T-helper 22 cell (primary cell): ENCODE measurements around the gene FBXW10B.
A peak's percentile ranks its signal among the peaks of the same experiment; 100 is the strongest.
"Not testable (repeated sequence)": the region's sequence is repeated elsewhere in the genome, so short reads cannot be mapped to it uniquely, and the experiment has no call there.

Source experiments
- DNase-seq: peaks from one replicate; pipeline ENCODE4 v3.0.0-alpha.2; 2020; ENCODE audit warnings: low read depth

Gene FBXW10B

DNA sequence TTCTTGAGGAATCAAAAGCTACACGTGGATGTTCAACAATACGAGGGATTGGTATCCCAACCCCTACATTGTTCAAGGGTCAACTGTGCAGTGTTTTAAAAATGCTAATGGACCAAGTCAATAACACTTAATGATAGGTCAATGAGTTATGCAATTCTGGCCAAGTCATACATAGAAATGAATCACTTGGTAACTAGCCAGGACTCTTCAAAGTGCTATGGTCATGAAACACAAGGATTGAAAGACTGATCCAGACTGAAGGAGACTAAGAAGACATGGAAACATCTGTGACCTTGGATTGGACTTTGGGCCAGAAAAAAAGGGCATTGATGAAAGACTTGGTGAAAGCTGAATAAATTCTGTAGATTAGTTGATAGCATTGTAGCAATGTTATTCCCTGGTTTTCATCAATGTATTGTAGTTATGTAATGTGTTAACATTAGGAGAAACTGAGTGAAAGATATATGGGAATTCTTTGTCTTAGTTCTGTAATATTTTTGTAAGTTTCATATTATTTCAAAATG lies 11.5 kb upstream of the FBXW10B start:
- DNase-seq, result not testable (repeated sequence)

DNA sequence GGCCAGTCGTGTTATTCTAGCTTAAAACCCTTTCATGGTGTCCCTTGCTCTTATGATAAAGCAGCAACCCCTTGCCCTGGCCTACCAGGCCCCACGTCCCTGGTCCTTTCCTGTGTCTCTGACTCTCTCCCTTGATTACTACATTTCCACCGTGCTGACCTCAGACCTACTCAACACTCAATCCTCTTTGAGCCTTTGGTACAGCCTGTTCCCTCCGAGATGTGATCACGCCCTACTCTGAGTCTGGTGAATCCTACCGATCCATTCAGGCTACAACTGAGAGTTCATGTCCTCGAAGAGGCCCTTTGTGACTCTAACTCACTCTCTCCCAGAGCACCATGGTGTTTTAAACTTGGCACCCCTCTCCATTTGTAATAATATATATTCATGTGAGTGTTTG lies 10.5 kb upstream of the FBXW10B start:
- not testable (repeated sequence) for DNase-seq

DNA sequence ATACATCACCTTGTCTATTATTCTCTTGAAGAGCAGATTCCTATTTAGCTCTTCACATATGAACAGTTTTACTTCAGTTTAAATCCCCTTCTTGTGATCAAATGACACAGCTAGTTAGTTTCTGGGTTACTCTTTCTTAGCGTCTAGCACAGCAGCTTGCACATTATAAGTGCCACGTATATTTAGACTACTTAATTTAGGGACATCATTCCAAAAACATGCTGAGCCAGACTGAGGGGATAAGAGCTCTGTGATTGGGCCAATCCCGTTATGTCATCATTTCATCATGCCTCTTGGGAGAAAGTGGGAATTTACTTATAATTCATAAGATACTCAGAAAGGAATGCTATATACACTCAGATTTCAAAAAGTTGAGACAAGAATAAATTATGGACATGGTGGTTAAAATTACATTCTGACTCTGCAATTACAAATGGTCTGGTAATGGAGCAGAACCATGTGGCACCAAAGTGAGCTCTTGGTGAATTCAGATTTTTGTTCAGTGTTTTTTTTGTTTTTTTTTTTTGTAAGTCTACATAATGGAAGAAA lies 4.2 kb upstream of the FBXW10B start:
- not testable (repeated sequence) for DNase-seq

DNA sequence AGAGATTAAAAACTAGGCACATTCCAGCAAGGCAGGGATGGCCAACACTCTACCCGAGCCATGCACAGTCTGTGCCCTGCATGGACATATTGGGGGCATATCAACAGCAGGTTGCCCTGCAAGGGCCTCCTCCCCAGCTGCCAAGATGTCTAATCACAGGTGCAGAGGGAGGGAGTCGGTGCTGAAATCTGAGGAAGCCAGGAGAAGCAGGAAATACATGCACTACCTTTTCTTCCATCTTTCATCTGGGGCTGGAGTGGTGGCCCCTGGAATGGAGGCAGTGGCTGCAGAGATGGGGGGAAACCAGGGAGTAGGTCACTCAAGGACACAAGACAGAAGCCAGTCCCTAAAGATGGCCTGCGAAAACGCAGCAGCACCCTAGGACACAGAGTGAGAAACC lies 3.8 kb upstream of the FBXW10B start:
- not testable (repeated sequence) for DNase-seq

DNA sequence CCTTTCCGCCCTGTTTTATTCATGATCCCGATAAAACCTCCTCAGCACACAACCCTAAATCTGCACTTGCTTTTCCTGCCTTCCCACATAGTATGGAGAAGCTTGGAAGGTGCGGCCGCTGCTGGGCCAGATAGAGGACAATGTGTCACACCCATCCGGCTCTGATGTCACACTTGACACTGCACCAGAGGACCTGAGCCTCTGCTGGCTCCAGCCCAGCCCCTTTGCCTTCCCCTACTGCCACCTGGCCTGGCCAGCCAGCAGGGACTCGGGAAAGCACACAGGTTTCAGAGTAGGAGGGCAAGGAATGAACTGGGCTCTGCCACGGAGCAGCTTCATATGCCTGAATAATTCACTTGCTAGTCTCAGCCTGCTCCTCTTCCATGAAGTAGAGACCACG lies 2.6 kb upstream of the FBXW10B start:
- not testable (repeated sequence) for DNase-seq

DNA sequence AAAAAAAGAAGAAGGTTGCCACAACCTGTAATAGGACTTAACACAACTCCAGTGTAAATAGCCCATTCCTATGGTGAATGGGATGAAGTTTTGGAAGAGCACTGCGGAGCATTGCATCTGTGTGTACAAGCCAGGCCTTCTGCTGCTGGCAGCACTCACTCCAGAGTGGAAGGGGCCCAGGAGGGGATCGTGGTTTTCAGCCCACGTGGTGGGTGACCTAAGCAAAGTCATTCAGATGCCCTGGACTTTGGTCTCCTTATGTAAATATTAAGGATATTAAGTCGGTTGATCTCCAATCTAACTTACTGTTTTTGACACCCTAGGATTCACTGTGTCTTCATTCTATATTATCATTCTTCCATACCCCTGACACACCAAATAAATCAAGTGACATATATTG lies 2.7 kb downstream of the FBXW10B start:
- not testable (repeated sequence) for DNase-seq

DNA sequence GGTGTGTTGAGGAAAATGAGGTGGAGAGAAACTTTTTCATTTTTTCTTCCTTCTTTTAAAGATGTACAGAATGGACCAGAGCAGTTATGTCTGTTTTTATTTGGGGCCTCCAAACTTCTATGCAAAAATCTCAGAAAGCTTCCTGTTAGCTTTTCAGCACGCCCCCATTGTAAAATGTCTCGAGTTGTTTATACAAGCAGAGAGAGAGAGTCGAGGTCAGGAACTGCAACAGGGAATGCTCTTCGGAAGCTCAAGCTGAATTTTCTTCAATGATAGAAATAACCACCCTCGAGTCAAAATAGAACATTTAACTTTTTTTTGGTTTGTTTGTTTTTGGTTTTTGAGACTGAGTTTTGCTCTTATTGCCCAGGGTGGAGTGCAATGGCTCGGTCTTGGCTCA lies 3.7 kb downstream of the FBXW10B start:
- DNase-seq, result not testable (repeated sequence)

DNA sequence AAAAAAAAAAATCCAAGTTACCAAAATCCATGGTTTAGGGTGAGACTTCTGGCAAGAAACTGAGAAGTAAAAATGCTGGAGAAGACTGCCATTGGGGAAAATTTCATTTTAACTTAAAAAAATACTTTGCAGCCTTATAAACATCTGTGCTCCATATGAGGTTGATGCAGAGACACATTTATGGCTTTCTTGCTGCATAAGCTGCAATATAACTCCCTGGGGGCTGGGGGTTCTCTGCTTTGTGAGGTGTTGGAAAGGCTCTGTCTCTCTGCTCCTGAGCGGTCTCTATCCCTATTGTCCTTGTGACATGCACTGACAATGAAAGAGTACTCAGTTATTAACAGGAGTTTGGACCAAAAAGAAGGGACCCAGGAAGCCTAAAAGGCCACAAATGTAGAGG lies 6.4 kb downstream of the FBXW10B start:
- DNase-seq, result not testable (repeated sequence)

DNA sequence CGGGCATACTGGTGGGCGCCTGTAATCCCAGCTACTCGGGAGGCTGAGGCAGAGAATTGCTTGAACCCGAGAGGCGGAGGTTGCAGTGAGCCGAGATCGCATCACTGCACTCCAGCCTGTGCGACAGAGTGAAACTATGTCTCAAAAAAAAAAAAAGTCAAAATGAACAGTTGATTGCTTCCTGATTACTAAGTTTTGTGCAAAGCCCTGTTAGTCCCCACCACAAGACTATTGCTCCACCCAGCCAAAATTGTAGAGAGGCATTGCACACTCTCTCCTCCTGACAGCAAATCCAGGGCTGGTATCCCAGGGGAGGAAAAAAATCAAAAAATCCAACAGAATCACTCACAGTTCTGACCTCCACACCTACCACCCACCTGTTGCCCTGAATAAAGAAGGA lies 26.5 kb downstream of the FBXW10B start:
- not testable (repeated sequence) for DNase-seq

DNA sequence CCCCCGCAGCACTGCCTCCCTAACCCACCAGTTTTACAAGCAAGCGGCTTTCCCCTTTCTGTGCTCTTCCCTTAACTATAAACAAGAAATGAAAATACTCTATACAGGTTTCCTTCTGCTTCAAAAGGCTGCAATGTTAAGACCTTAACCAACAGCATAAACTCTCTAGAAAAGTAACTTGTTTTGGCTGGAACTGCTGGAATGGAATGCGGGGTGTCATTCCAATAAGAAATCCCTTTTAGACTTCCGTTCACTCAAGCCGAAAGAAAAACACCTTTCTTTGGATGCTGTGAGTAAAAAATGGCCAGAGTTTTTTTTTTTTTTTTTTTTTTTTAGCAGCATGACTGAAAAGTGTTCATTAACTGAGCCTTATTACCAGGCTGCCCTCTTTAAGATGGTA lies 27.5 kb downstream of the FBXW10B start:
- not testable (repeated sequence) for DNase-seq

DNA sequence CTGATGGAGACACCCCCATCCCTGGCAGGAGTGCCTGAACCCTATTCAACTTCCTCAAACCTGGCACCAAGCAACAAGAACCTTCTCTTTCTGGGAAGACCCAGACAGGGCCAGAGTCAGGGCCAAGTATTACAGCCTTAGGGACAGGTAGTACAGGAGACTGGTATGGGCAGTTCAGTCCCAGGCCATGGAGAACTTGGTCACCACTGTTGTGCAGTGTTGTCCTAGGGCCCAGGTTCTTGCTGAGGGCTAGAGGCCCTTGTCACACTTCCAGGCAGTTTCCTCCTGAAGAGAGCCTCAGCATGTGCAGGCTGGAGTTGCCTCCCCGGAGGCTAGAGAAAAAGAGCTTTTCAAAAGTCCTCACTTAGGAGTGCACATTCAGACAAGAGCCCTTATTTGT lies 28.7 kb downstream of the FBXW10B start:
- DNase-seq, result not testable (repeated sequence)

DNA sequence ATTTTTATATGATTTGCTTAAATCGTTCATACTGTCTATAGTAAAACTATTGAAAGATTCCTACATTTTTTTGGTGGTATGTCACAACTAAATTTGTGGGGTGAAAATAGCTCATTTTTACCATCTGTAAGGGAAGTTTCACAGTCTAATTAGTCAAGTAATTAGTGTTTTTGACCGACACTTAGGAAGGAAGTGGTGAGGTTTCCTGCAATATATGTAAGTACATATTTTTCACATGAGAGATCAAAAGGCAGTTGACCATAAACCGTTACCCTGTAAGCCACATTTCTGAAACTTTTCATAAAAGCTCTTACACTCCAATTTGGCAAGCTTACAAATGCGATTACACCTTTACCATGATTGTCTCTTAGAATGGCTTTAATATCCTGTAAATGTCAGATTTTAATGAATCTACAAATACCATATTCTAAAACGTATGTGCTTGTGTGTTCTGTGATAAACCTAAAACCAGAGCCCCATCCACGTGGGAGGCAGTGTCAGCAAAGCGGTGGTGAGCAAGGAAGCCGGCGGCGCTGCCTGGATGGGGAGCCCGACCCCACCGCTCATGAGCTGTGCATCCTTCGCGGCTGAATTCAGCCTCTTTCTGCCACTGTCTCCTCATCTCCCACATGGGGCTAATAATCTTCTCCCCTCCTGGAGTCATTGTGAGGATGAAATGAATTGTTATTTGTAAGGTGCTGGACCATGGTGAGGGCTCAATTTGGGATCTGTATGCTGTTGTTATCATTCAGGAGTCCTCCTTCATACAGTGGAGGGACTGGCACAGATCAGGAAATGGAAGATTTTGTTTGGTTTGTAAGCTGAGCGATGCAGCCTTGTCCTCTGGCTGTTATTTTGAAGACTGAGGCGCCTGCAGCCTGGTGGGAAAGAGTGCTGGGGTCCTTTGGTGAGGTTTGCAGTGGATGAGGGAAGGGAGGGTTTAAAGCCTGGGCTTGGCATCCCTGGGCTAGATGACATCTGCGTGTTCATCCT lies 29.7 kb downstream of the FBXW10B start:
- peak; percentile 7 for DNase-seq

DNA sequence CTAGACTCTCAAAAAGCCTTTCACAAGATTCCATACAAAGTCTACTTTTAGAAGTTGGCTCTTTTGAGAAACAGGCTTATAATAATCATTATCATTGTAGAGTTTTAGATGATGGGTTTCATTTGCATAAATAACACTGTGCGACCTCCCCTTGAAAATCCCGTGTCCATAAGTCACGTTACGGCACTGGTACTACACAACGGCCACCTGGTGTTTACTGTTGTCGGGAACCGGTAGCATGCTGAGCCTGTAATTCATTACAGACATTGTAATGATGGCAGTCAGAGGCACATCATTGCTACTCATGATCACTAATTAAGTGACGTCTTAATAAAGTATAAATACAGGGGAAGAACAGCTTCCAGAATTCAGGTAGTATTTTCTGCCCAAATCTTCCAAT lies 31.5 kb downstream of the FBXW10B start:
- not testable (repeated sequence) for DNase-seq

DNA sequence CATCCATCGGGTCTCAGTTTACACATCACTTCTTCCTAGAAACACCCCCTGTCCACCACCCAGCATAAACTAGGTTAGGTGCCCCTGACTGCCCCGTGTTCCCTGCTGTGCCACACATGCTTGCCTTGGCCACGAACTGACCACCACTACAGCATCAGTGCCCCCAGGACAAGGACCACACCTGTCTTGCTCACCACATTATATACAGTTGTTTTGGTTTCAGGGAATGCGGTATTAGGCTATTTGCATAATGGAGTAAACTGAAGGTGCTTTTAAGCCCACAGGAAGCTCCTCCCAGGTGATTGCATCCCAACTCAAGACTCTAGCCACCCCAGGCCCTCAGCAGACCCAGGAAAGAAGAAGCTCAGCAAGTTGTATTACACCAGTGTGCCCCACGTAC lies 36.2 kb downstream of the FBXW10B start:
- DNase-seq, result not testable (repeated sequence)

DNA sequence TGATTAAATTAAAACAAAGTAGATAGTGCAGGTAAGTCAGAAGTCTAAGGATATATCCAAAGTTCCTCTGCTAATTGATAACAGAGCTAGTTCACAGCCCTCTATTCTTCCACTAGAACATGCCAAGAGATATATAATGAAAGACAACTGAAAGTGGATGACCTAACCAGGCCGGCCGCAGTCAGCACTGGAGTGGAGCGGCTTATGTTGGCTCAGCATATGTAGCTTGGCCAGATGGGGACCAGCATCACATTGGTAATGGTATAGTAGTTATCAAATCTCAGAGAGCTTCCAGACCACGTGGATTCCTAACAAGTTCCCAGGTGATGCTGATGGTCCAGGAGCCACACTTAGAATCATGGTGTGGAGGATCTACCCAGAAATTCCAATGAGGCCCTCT lies 38.0 kb downstream of the FBXW10B start:
- DNase-seq, result not testable (repeated sequence)

DNA sequence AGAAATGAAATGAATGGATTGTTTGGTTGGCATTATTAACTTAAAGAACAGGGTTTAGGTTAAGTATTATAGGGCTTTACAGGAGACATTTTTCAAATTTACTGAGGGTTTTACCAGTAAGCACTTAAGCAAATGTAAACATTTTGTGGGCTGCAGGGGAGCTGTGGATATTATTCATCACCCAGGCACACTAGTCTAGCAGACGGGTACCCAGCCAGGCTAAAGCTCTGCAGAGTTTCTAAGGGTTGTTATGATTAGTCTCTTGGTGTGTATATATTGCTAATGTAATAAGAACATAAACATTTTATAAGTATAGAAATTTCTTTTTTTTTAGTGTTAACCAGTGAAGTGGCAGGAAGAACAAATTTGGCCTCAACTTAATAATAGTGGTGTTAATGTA lies 42.7 kb downstream of the FBXW10B start:
- DNase-seq, result not testable (repeated sequence)

DNA sequence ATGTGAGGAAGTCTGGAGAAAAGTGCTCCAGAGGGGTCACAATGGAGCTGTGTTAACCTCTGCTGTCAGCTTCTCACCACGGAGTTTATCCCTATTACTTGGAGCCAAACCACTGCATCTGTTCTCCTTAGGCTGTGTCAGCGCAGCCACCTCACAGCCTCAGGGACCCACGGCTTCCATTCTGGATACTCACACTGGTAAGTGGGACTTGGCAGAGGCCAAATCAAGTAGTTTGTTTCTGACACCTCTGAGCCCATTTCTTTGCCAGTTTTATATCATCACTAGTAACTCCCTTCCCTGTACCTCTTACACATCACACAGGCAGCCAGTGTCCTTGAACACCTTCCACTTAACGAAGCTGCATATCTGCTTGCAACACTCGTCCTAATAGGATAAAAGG lies 44.8 kb downstream of the FBXW10B start:
- DNase-seq, result not testable (repeated sequence)

DNA sequence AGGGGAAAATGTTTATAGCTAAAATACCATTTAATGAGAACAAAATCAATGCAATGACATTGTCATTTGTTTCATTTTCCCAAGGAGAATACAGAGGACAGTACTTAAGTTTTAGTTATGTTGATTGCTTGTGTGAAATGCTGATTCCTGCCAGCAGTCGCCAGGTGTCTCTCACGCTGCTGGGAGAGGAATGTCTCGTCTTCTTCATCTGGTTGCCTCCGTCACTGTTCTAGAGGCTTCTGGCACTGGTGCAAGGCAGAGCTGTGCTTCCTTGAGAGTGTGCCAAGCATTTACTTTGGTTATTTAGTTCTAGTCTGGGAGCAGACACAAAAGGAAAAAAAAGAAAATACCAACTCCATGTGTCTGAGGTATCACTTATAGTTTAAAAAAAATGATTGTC lies 45.6 kb downstream of the FBXW10B start:
- DNase-seq, result not testable (repeated sequence)
